Right lobe of liver (tissue), 6 donors: ENCODE results near the gene ADAM30. TPM values are rescaled to one million over a fixed set of nuclear protein-coding genes. Genes with fewer than 3 reads are reported as not detected.

Source experiments
- ATAC-seq, 4 donors: fragments of 200-7000 bp; cut with Tn5 transposase; one replicate each; pipeline ENCODE4 v1.9.1; 2020; ENCODE audit warnings: mild to moderate bottlenecking in 4 of 4, moderate library complexity in 4 of 4
- DNase-seq, 3 donors: peaks; one replicate each; pipeline ENCODE4 v3.0.0-alpha.2; 2020
- H3K27ac ChIP-seq, 3 donors: fragments of 200-600 bp; one replicate each; pipeline ENCODE4 v1.8.0; 2022
- H3K27me3 ChIP-seq, 2 donors: fragments of 200-600 bp; one replicate each; pipeline ENCODE4 v1.8.0; 2022
- H3K36me3 ChIP-seq, 4 donors: fragments of 200-600 bp; sonication (generic) in 1 of 4; one replicate each; pipeline versions ENCODE4 v1.5.1 to v1.8.0; 2017 to 2022; ENCODE audit warnings: control low read depth in 1 of 4
- H3K4me1 ChIP-seq, 4 donors: fragments of 200-600 bp; sonication (generic) in 1 of 4; one replicate each; pipeline versions ENCODE4 v1.5.1 to v1.8.0; 2017 to 2022; ENCODE audit warnings: control low read depth in 1 of 4
- H3K4me3 ChIP-seq, 3 donors: fragments of 200-600 bp; one replicate each; pipeline ENCODE4 v1.8.0; 2022
- H3K9me3 ChIP-seq, 4 donors: fragments of 200-600 bp; sonication (generic) in 1 of 4; one replicate each; pipeline versions ENCODE4 v1.5.1 to v1.8.0; 2017 to 2022; ENCODE audit warnings: control low read depth in 1 of 4
- CTCF ChIP-seq, 4 donors: fragments of 200-600 bp in 3 of 4; fragments of 450-650 bp in 1 of 4; IDR thresholded peaks; one replicate each; pipeline versions ENCODE4 v1.5.1 to v1.8.0; 2016 to 2022; ENCODE audit warnings: antibody characterized with exemption in 4 of 4, mild to moderate bottlenecking in 2 of 4
- POLR2A ChIP-seq: fragments of 450-650 bp; IDR thresholded peaks from one replicate; pipeline ENCODE4 v1.6.1; 2017; ENCODE audit warnings: antibody characterized with exemption, mild to moderate bottlenecking
- WGBS: methylation state at CpG from one replicate; pipeline ENCODE4 v1.1.6; 2018; ENCODE audit warnings: low coverage, low lambda C conversion rate; ENCODE audit not compliant: insufficient coverage; ENCODE audit errors: missing lambda C conversion rate; 5-methylcytosine and 5-hydroxymethylcytosine counted together
- intact Hi-C, 2 donors: fragments of 100-400 bp; cut with DNase I; formaldehyde crosslinking; loops; one replicate each; pipeline versions ENCODE4 v1.11.2 to v1.14.1; 2022
- total RNA-seq, 6 experiments: library from RNA; depleted of rRNA in 2 of 6; stranded (reverse); fragments of >200 nt in 2 of 6; fragmentation: NEBNext Ultra II Directional in 3 of 6; extraction: Animal tissue kit (Norgen Biotek cat#: 25700) in 3 of 6; gene quantifications; one replicate each; pipeline versions ENCODE4 v1.1.0 to v1.2.4, GENCODE V29; 2016 to 2023
- donor health status: DM: no; HTN: yes; CAD: no.
- donor health status: DM: no; HTN: no; CAD: no.
- donor health status: DM: no; HTN: no; CAD: no.
- donor health status: DM: no; HTN: yes; CAD: no.
- donor health status: DM: no; HTN: yes; CAD: no.

Gene ADAM30
- total RNA-seq, 6 experiments from 2014 or later: not detected

- intact Hi-C loops: no loop called here
- no peak overlapping the region for H3K27ac ChIP-seq
- DNase-seq: no peak
- no peak overlapping the region for H3K4me3 ChIP-seq
- ATAC-seq: no peak
- WGBS: 92% methylated on average over 2 of the region's 2 CpGs
- peaks cover 0 to 2% (median under 1%) of the 10 kb centered on the region in 4 donors for H3K4me1 ChIP-seq
- H3K27me3 ChIP-seq: no peaks in the 10 kb centered on the region
- TF ChIP-seq CTCF (IDR thresholded peaks at IDR 0.05): no peak
- no peak for TF ChIP-seq POLR2A
- no peaks in the 10 kb centered on the region for H3K36me3 ChIP-seq
- H3K9me3 ChIP-seq: no peaks in the 10 kb centered on the region
These were observed 2.2 kb upstream of the ADAM30 start for GRCh38 chr1:119898530-119898929.

GRCh38 chr1:119895102-119895501 is 1.2 kb downstream of the ADAM30 start:
- ATAC-seq (peak in 2 of 4 donors; percentile 48 to 76), DNase-seq (no peak)
- Histone ChIP-seq H3K9me3 (no peaks in the 10 kb centered on the region), H3K27me3 (no peaks in the 10 kb centered on the region), H3K36me3 (no peaks in the 10 kb centered on the region), H3K4me3 (no peak overlapping the region), H3K4me1 (peaks cover 0 to 10% (median 4%) of the 10 kb centered on the region in 4 donors), H3K27ac (no peak overlapping the region)
- TF ChIP-seq CTCF (IDR thresholded peaks at IDR 0.05) (no peak), POLR2A (no peak)
- WGBS: 54% methylated on average over 4 of the region's 4 CpGs
- intact Hi-C loops: no loop called here

- DNase-seq (no peak), ATAC-seq (peak; percentile 73 to 85 (median 78))
- no peaks in the 10 kb centered on the region for H3K9me3 ChIP-seq
- H3K27ac ChIP-seq: no peak overlapping the region
- H3K36me3 ChIP-seq: no peaks in the 10 kb centered on the region
- H3K4me3 ChIP-seq: no peak overlapping the region
- WGBS: 30% methylated on average over 9 of the region's 10 CpGs
- H3K27me3 ChIP-seq: no peaks in the 10 kb centered on the region
- no peak for TF ChIP-seq CTCF (IDR thresholded peaks at IDR 0.05)
- no peak for TF ChIP-seq POLR2A
- intact Hi-C loops: no loop called here
- peaks cover 0 to 10% (median 4%) of the 10 kb centered on the region in 4 donors for H3K4me1 ChIP-seq
These were observed 2.3 kb downstream of the ADAM30 start for GRCh38 chr1:119893827-119894700.

GRCh38 chr1:119893238-119893791 is 3.0 kb downstream of the ADAM30 start:
- no peak for TF ChIP-seq POLR2A
- no peak for TF ChIP-seq CTCF (IDR thresholded peaks at IDR 0.05)
- no peaks in the 10 kb centered on the region for H3K36me3 ChIP-seq
- peak; percentile 31 to 75 (median 60) for ATAC-seq
- 27% methylated on average over 5 of the region's 6 CpGs for WGBS
- no peaks in the 10 kb centered on the region for H3K27me3 ChIP-seq
- no peak overlapping the region for H3K4me3 ChIP-seq
- peaks cover 0 to 10% (median 4%) of the 10 kb centered on the region in 4 donors for H3K4me1 ChIP-seq
- H3K9me3 ChIP-seq: no peaks in the 10 kb centered on the region
- DNase-seq: no peak
- intact Hi-C loops: no loop called here
- no peak overlapping the region for H3K27ac ChIP-seq
